Muscle of back (tissue), 10 donors: ENCODE results near the gene OR6B2. TPM values are rescaled to one million over a fixed set of nuclear protein-coding genes. Genes with fewer than 3 reads are reported as not detected.

Experiments used
- polyA plus RNA-seq, 10 donors: library from polyadenylated mRNA; unstranded; fragments of 120-200 nt; gene quantifications; one replicate each; pipeline ENCODE4 v1.2.1, GENCODE V29; 2013; ENCODE audit not compliant: insufficient read length in 10 of 10

OR6B2 gene
- polyA plus RNA-seq, 10 donors: not detected

Other genes starting within 250 kb of the OR6B2 start
- 100 to 1,000 TPM in 4 of 10 donors, 10 to 100 TPM in 6; 80.7 to 112 (median 94.7) TPM for gene NDUFA10, start 5.1 kb downstream of the OR6B2 start, polyA plus RNA-seq
- gene OR6B3, start 23.1 kb upstream of the OR6B2 start, polyA plus RNA-seq: not detected
- 100 to 1,000 TPM in 4 of 10 donors, 10 to 100 TPM in 6; 74.1 to 129 (median 88.4) TPM for gene COPS9, start 105.9 kb upstream of the OR6B2 start, polyA plus RNA-seq
- gene OTOS, start 110.2 kb upstream of the OR6B2 start, polyA plus RNA-seq: not detected